Measurements from ENCODE around the gene DNAJC15.
"Not testable (repeated sequence)": the region's sequence is repeated elsewhere in the genome, so short reads cannot be mapped to it uniquely, and the experiment has no call there.

DNAJC15 gene

GRCh38 chr13:43039966-43040365, 16.6 kb downstream of the DNAJC15 start:
- Histone ChIP-seq H3K9me3 (ENCODE audit: control insufficient read depth, insufficient read depth, low read depth, low read length) (no peaks in the 10 kb centered on the region), H3K4me1 (ENCODE audit: control insufficient read depth, insufficient read depth, low read length) (no peaks in the 10 kb centered on the region), H3K36me3 (ENCODE audit: control insufficient read depth in 2 of 2, insufficient read depth in 1 of 2, low read length in 2 of 2) (no peaks in the 10 kb centered on the region), H3K27ac (ENCODE audit: extremely low read depth, low read depth, low read length) (no peak overlapping the region), H3K4me3 (ENCODE audit: low read depth, low read length) (no peak overlapping the region)
- no peak for TF ChIP-seq ATF2 (tag by site-specific recombination; IDR thresholded peaks at IDR 0.05; ENCODE audit: low read depth)
- TF ChIP-seq ZNF174 (tag by site-specific recombination; IDR thresholded peaks at IDR 0.05), result no peak
- no peak for TF ChIP-seq ZNF114 (tag by site-specific recombination; IDR thresholded peaks at IDR 0.05)
- TF ChIP-seq OVOL3 (tag by site-specific recombination; IDR thresholded peaks at IDR 0.05), result no peak
- TF ChIP-seq SP2 (tag by site-specific recombination; IDR thresholded peaks at IDR 0.05), result no peak
- TF ChIP-seq ZNF837 (tag by site-specific recombination; IDR thresholded peaks at IDR 0.05), result no peak
- TF ChIP-seq ZNF274 (IDR thresholded peaks at IDR 0.05; ENCODE audit: low read length), result no peak
- TF ChIP-seq ZNF274 (tag by site-specific recombination; IDR thresholded peaks at IDR 0.05; ENCODE audit: borderline replicate concordance), result no peak
- TF ChIP-seq FEZF1 (tag by site-specific recombination; IDR thresholded peaks at IDR 0.05), result no peak
- TF ChIP-seq ZNF561 (tag by site-specific recombination; IDR thresholded peaks at IDR 0.05; ENCODE audit: borderline replicate concordance), result no peak
- no peak for TF ChIP-seq ZNF140 (tag by site-specific recombination; IDR thresholded peaks at IDR 0.05)
- no peak for TF ChIP-seq ZNF785 (tag by site-specific recombination; IDR thresholded peaks at IDR 0.05)
- no peak for TF ChIP-seq ZNF292 (tag by site-specific recombination; IDR thresholded peaks at IDR 0.05; ENCODE audit: borderline replicate concordance, low read depth)
- no peak for TF ChIP-seq ZNF37A (tag by site-specific recombination; IDR thresholded peaks at IDR 0.05)
- TF ChIP-seq ZNF707 (tag by site-specific recombination; IDR thresholded peaks at IDR 0.05), result no peak
- TF ChIP-seq SETDB1 (IDR thresholded peaks at IDR 0.05; ENCODE audit: insufficient read length, low read length), result no peak
- no peak for TF ChIP-seq ZNF426 (tag by site-specific recombination; IDR thresholded peaks at IDR 0.05)
- TF ChIP-seq ZNF449 (tag by site-specific recombination; IDR thresholded peaks at IDR 0.05), result no peak
- POLR2A ChIA-PET, result no interaction called here
- CTCF ChIA-PET, result no interaction called here

GRCh38 chr13:43040581-43041368, 17.4 kb downstream of the DNAJC15 start:
- POLR2A ChIA-PET; H3K27ac ChIP-seq (ENCODE audit: extremely low read depth, low read depth, low read length): not testable (repeated sequence)

GRCh38 chr13:43041369-43041921, 18.1 kb downstream of the DNAJC15 start:
- Histone ChIP-seq H3K9me3 (ENCODE audit: control insufficient read depth, insufficient read depth, low read depth, low read length) (no peaks in the 10 kb centered on the region), H3K36me3 (ENCODE audit: control insufficient read depth in 2 of 2, insufficient read depth in 1 of 2, low read length in 2 of 2) (no peaks in the 10 kb centered on the region), H3K27ac (ENCODE audit: extremely low read depth, low read depth, low read length) (no peak overlapping the region), H3K4me1 (ENCODE audit: control insufficient read depth, insufficient read depth, low read length) (no peaks in the 10 kb centered on the region), H3K4me3 (ENCODE audit: low read depth, low read length) (no peak overlapping the region)
- ChIA-PET CTCF (no interaction called here), POLR2A (no interaction called here)
- TF ChIP-seq ZNF398 (tag by site-specific recombination; IDR thresholded peaks at IDR 0.05) (no peak), ZNF548 (tag by site-specific recombination; IDR thresholded peaks at IDR 0.05) (no peak), ZNF626 (tag by site-specific recombination; IDR thresholded peaks at IDR 0.05) (no peak), ZBTB21 (tag by site-specific recombination; IDR thresholded peaks at IDR 0.05) (no peak), MYNN (tag by site-specific recombination; IDR thresholded peaks at IDR 0.05; ENCODE audit: borderline replicate concordance) (no peak), MEIS1 (CRISPR knock-in tag; IDR thresholded peaks at IDR 0.05; ENCODE audit: borderline replicate concordance) (no peak), FEZF1 (tag by site-specific recombination; IDR thresholded peaks at IDR 0.05) (no peak), PATZ1 (tag by site-specific recombination; IDR thresholded peaks at IDR 0.05) (no peak), ZNF404 (tag by site-specific recombination; IDR thresholded peaks at IDR 0.05) (no peak)

More at GRCh38 chr13:43040581-43041368, 17.4 kb downstream of the DNAJC15 start:
- CTCF ChIA-PET; H3K4me1 ChIP-seq (ENCODE audit: control insufficient read depth, insufficient read depth, low read length); H3K4me3 ChIP-seq (ENCODE audit: low read depth, low read length); H3K36me3 ChIP-seq (ENCODE audit: control insufficient read depth in 2 of 2, insufficient read depth in 1 of 2, low read length in 2 of 2); H3K9me3 ChIP-seq (ENCODE audit: control insufficient read depth, insufficient read depth, low read depth, low read length): not testable (repeated sequence)

Data from HEK293 (cell line).